ENCODE results near the gene GOLGA6D. TPM values are rescaled to one million over a fixed set of nuclear protein-coding genes. Genes with fewer than 3 reads are reported as not detected.

GOLGA6D gene, protein sequence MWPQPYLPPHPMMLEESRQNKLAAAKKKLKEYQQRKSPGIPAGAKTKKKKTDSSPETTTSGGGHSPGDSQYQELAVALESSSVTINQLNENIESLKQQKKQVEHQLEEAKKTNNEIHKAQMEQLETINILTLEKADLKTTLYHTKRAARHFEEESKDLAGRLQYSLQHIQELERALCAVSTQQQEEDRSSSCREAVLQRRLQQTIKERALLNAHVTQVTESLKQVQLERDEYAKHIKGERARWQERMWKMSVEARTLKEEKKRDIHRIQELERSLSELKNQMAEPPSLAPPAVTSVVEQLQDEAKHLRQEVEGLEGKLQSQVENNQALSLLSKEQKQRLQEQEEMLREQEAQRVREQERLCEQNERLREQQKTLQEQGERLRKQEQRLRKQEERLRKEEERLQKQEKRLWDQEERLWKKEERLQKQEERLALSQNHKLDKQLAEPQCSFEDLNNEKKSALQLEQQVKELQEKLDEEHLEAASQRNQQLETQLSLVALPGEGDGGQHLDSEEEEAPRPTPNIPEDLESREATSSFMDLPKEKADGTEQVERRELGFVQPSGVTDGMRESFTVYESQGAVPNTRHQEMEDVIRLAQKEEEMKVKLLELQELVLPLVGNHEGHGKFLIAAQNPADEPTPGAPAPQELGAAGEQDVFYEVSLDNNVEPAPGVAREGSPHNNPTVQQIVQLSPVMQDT
- not detected for total RNA-seq

GRCh38 chr15:75282572-75282971 lies at the start of gene GOLGA6D:
GOLGA6D (plus strand) TSS chr15:75282835; CDS start chr15:75282876, 41 bp downstream.

GRCh38 chr15:75258034-75258433 lies 24.6 kb upstream of the GOLGA6D start, which contains the start of gene GOLGA6C:
GOLGA6C (plus strand) TSS chr15:75258334; CDS start chr15:75258599, 265 bp downstream.

GRCh38 chr15:75335705-75336355 lies 53.2 kb downstream of the GOLGA6D start, which contains the start of gene COMMD4:
COMMD4 (plus strand) TSS chr15:75336063; CDS start chr15:75336090, 27 bp downstream.

Small RNAs within 50 kb of the gene (small RNA-seq; reads per million reads assigned to genes)
- gene AC068338.1 (ENCODE audit: low replicate concordance) (not detected), gene RN7SL327P (ENCODE audit: low replicate concordance) (not detected), gene RN7SL489P (ENCODE audit: low replicate concordance) (not detected)

Other genes with a start within 250 kb of the GOLGA6D start
- gene C15orf39, start 81.0 kb upstream of the GOLGA6D start, total RNA-seq = 1.9 TPM
- gene GOLGA6C, start 24.5 kb upstream of the GOLGA6D start, total RNA-seq = not detected
- 22.2 TPM for gene COMMD4, start 53.2 kb downstream of the GOLGA6D start, total RNA-seq
- gene NEIL1, start 64.2 kb downstream of the GOLGA6D start, total RNA-seq = 63.9 TPM
- 162 TPM for gene MAN2C1, start 85.8 kb downstream of the GOLGA6D start, total RNA-seq
- gene SIN3A, start 168.9 kb downstream of the GOLGA6D start, total RNA-seq = 58.5 TPM